Lung (tissue), 12 donors: ENCODE measurements around the gene RXRA. TPM values are rescaled to one million over a fixed set of nuclear protein-coding genes. Genes with fewer than 3 reads are reported as not detected.

Experiments
- ATAC-seq: fragments of 200-7000 bp; cut with Tn5 transposase; one replicate; pipeline ENCODE4 v1.9.1; 2020; ENCODE audit warnings: moderate number of reproducible peaks; ENCODE audit not compliant: insufficient read depth, low FRiP score
- DNase-seq, 3 donors: peaks; one replicate each; pipeline ENCODE4 v3.0.0-alpha.2; 2013 to 2017
- H3K27ac ChIP-seq, 2 donors: one replicate each; pipeline ENCODE4 v1.5.1; 2013; ENCODE audit warnings: mild to moderate bottlenecking in 2 of 2, moderate library complexity in 2 of 2, control low read depth in 1 of 2, inconsistent platforms in 1 of 2, low read depth in 1 of 2, low read length in 1 of 2
- H3K27me3 ChIP-seq, 3 donors: one replicate each; pipeline ENCODE4 v1.5.1; 2013; ENCODE audit warnings: low read length in 2 of 3; ENCODE audit not compliant: control insufficient read depth in 3 of 3, insufficient read depth in 3 of 3
- H3K36me3 ChIP-seq, 4 donors: one replicate each; pipeline ENCODE4 v1.5.1; 2013; ENCODE audit warnings: low read length in 4 of 4, mild to moderate bottlenecking in 1 of 4, moderate library complexity in 1 of 4; ENCODE audit not compliant: control insufficient read depth in 4 of 4, insufficient read depth in 4 of 4
- H3K4me1 ChIP-seq, 5 donors: one replicate each; pipeline ENCODE4 v1.5.1; 2013; ENCODE audit warnings: low read length in 5 of 5, mild to moderate bottlenecking in 2 of 5, moderate library complexity in 1 of 5; ENCODE audit not compliant: control insufficient read depth in 5 of 5, insufficient read depth in 5 of 5
- H3K4me3 ChIP-seq: one replicate; pipeline ENCODE4 v1.5.1; 2013; ENCODE audit warnings: mild to moderate bottlenecking, control low read depth, moderate library complexity
- H3K9ac ChIP-seq, 2 donors: one replicate each; pipeline ENCODE4 v1.5.1; 2013; ENCODE audit warnings: low read length in 2 of 2, control low read depth in 1 of 2; ENCODE audit not compliant: insufficient read depth in 1 of 2
- H3K9me3 ChIP-seq, 4 donors: one replicate each; pipeline ENCODE4 v1.5.1; 2013; ENCODE audit warnings: low read length in 3 of 4, mild to moderate bottlenecking in 1 of 4, moderate library complexity in 1 of 4; ENCODE audit not compliant: control insufficient read depth in 4 of 4, insufficient read depth in 3 of 4
- CTCF ChIP-seq: IDR thresholded peaks from 2 replicates; pipeline ENCODE4 v1.5.1; 2012; ENCODE audit warnings: mild to moderate bottlenecking; ENCODE audit errors: control extremely low read depth, extremely low read depth
- WGBS, 2 donors: extraction: QIAGEN DNeasy Blood & Tissue Kit; methylation state at CpG; one replicate each; pipeline ENCODE4 v1.1.7; 2013; 5-methylcytosine and 5-hydroxymethylcytosine counted together
- polyA plus RNA-seq, 2 donors: library from polyadenylated mRNA; stranded (reverse); fragments of 200-250 nt; gene quantifications; one replicate each; pipeline ENCODE4 v1.2.1, GENCODE V29; 2013
- total RNA-seq, 2 donors: library from RNA; depleted of rRNA in 1 of 2; stranded (reverse); fragments of >200 nt in 1 of 2; gene quantifications; one replicate each; pipeline ENCODE4 v1.2.1, GENCODE V29; 2014 to 2021
- donor health status: control.
- donor health status: control.
- donor health status: Bipolar disorder and iron deficiency.
- donor health status: healthy.
- donor health status: DM: yes; HTN: yes; CAD: no.

The RXRA gene
- total and polyA plus RNA-seq, 4 donors: 24.2 to 85.2 (median 52.2) TPM

- Histone ChIP-seq H3K4me1 (peaks cover 2 to 76% (median 26%) of the 10 kb centered on the region in 5 donors), H3K9me3 (no peaks in the 10 kb centered on the region), H3K27me3 (no peaks in the 10 kb centered on the region), H3K4me3 (no peak overlapping the region), H3K36me3 (no peaks in the 10 kb centered on the region), H3K27ac (peak overlapping the region in 1 of 2 donors; percentile 69), H3K9ac (no peak overlapping the region)
- 56 to 65% methylated on average over 14 of the region's 14 CpGs for WGBS, 2 donors
- ATAC-seq (no peak), DNase-seq (peak in 2 of 3 donors; percentile 37 to 55)
- no peak for TF ChIP-seq CTCF
These were observed 18.6 kb downstream of the RXRA start for GRCh38 chr9:134344800-134345310.

DNA sequence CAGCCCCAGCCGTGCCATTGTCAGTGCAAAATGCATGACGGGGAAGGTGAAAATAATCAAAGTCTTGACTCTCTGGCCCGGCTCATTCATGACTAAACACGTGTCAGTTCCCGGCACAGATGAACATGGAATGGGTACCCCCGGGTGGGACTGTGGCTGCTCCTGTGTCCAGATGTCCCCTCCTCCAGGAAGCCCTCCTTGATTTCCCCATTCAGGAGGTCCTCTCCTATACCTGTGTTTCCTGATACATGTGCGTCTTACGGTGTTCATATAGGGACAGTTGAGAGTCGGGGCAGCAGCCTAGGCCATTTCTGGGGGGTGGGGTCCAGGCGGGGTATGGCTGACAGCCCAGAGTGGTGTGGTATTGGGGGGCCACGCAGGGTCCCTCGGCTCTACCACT lies 19.5 kb downstream of the RXRA start:
- 87 to 94% methylated on average over 12 of the region's 12 CpGs for WGBS, 2 donors
- Histone ChIP-seq H3K9me3 (no peaks in the 10 kb centered on the region), H3K27me3 (no peaks in the 10 kb centered on the region), H3K4me3 (no peak overlapping the region), H3K36me3 (no peaks in the 10 kb centered on the region), H3K9ac (no peak overlapping the region), H3K4me1 (peaks cover 0 to 71% (median 34%) of the 10 kb centered on the region in 5 donors), H3K27ac (no peak overlapping the region)
- no peak for TF ChIP-seq CTCF
- DNase-seq (no peak), ATAC-seq (no peak)

DNA sequence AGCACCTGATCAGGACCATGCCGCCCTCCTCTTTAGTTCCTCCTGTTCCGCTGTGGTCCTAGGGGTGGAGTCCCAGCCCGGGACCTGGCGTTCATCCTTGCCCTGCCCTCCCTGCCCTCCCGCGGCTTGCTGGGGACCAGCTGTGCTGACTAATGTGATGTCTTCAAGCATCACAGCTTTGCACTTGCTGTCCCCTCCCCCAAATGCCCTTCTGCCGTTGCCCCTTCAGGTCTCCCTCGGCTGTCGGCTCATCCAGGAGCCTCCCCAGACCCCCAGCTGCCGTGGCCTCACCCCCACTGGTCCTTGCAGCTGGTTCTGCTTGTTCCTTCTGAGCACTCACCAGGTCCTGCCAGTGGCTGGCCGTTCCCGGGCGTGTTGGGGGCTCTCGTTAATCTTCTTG lies 19.9 kb downstream of the RXRA start:
- no peak overlapping the region for H3K4me3 ChIP-seq
- H3K27me3 ChIP-seq: no peaks in the 10 kb centered on the region
- H3K27ac ChIP-seq: no peak overlapping the region
- no peak overlapping the region for H3K9ac ChIP-seq
- 58 to 64% methylated on average over 12 to 14 of the region's 14 CpGs for WGBS, 2 donors
- no peaks in the 10 kb centered on the region for H3K36me3 ChIP-seq
- DNase-seq (no peak), ATAC-seq (no peak)
- no peaks in the 10 kb centered on the region for H3K9me3 ChIP-seq
- no peak for TF ChIP-seq CTCF
- peaks cover 0 to 69% (median 36%) of the 10 kb centered on the region in 5 donors for H3K4me1 ChIP-seq
